DND-41 (cell line): ENCODE data around the gene HIP1.

Source experiments
- CTCF ChIP-seq: IDR thresholded peaks from 2 replicates; pipeline ENCODE4 v1.5.1; 2012; ENCODE audit warnings: borderline replicate concordance, low read length, moderate library complexity, mild to moderate bottlenecking; ENCODE audit not compliant: poor library complexity, severe bottlenecking; ENCODE audit errors: extremely low read depth
- EZH2 ChIP-seq: IDR thresholded peaks from 3 replicates; pipeline ENCODE4 v1.6.1; 2012; ENCODE audit warnings: borderline replicate concordance, low read depth, mild to moderate bottlenecking, moderate library complexity, low read length, inconsistent platforms; ENCODE audit not compliant: severe bottlenecking

GRCh38 chr7:75679060-75679459 lies 59.7 kb downstream of the HIP1 start:
- TF ChIP-seq CTCF, result no peak
- TF ChIP-seq EZH2, result no peak
